Measurements from ENCODE around the gene COX14.
A peak's percentile ranks its signal among the peaks of the same experiment; 100 is the strongest.
"Not testable (repeated sequence)": the region's sequence is repeated elsewhere in the genome, so short reads cannot be mapped to it uniquely, and the experiment has no call there.

COX14 gene

GRCh38 chr12:50111693-50112455 is at the start of gene COX14:
Gene COX14, plus strand, starts transcription at chr12:50112236. Its CDS starts 7,808 bp downstream, at chr12:50120044.
- peak; percentile 97 to 99 for DNase-seq (ENCODE audit: low read depth in 2 of 2)

GRCh38 chr12:50062728-50063460 is 49.1 kb upstream of the COX14 start:
- DNase-seq (ENCODE audit: low read depth in 2 of 2), result no peak

GRCh38 chr12:50065726-50066310 is 46.2 kb upstream of the COX14 start:
- no peak for DNase-seq (ENCODE audit: low read depth in 2 of 2)

GRCh38 chr12:50066402-50066801 is 45.6 kb upstream of the COX14 start:
- DNase-seq (ENCODE audit: low read depth in 2 of 2), result no peak

- DNase-seq (ENCODE audit: low read depth in 2 of 2), result no peak
These were observed 43.0 kb upstream of the COX14 start for GRCh38 chr12:50069069-50069468.

GRCh38 chr12:50069539-50069938 is 42.5 kb upstream of the COX14 start:
- DNase-seq (ENCODE audit: low read depth in 2 of 2), result no peak

- DNase-seq (ENCODE audit: low read depth in 2 of 2), result peak in 1 of 2 donors; percentile 46
These were observed 41.5 kb upstream of the COX14 start for GRCh38 chr12:50070314-50071060.

GRCh38 chr12:50072198-50072907 is 39.7 kb upstream of the COX14 start:
- DNase-seq (ENCODE audit: low read depth in 2 of 2), result no peak

- no peak for DNase-seq (ENCODE audit: low read depth in 2 of 2)
These were observed 38.8 kb upstream of the COX14 start for GRCh38 chr12:50073206-50073605.

- DNase-seq (ENCODE audit: low read depth in 2 of 2), result no peak
These were observed 38.3 kb upstream of the COX14 start for GRCh38 chr12:50073712-50074111.

- peak; percentile 67 to 73 for DNase-seq (ENCODE audit: low read depth in 2 of 2)
These were observed 36.9 kb upstream of the COX14 start for GRCh38 chr12:50074936-50075807.

- no peak for DNase-seq (ENCODE audit: low read depth in 2 of 2)
These were observed 36.2 kb upstream of the COX14 start for GRCh38 chr12:50075808-50076170.

GRCh38 chr12:50077099-50077498 is 34.9 kb upstream of the COX14 start:
- no peak for DNase-seq (ENCODE audit: low read depth in 2 of 2)

GRCh38 chr12:50078281-50078680 is 33.8 kb upstream of the COX14 start:
- no peak for DNase-seq (ENCODE audit: low read depth in 2 of 2)

- DNase-seq (ENCODE audit: low read depth in 2 of 2), result no peak
These were observed 32.3 kb upstream of the COX14 start for GRCh38 chr12:50079771-50080170.

GRCh38 chr12:50081096-50081808 is 30.8 kb upstream of the COX14 start:
- no peak for DNase-seq (ENCODE audit: low read depth in 2 of 2)

GRCh38 chr12:50082644-50083043 is 29.4 kb upstream of the COX14 start:
- no peak for DNase-seq (ENCODE audit: low read depth in 2 of 2)

GRCh38 chr12:50083301-50083700 is 28.7 kb upstream of the COX14 start:
- no peak for DNase-seq (ENCODE audit: low read depth in 2 of 2)

GRCh38 chr12:50084409-50084774 is 27.6 kb upstream of the COX14 start:
- not testable (repeated sequence) for DNase-seq (ENCODE audit: low read depth in 2 of 2)
